ENCODE data around the gene ENTPD8. TPM values are rescaled to one million over a fixed set of nuclear protein-coding genes. Genes with fewer than 3 reads are reported as not detected.

ENTPD8 gene
- total RNA-seq, 1 donor from 2014 or later: 0.05 TPM

DNA sequence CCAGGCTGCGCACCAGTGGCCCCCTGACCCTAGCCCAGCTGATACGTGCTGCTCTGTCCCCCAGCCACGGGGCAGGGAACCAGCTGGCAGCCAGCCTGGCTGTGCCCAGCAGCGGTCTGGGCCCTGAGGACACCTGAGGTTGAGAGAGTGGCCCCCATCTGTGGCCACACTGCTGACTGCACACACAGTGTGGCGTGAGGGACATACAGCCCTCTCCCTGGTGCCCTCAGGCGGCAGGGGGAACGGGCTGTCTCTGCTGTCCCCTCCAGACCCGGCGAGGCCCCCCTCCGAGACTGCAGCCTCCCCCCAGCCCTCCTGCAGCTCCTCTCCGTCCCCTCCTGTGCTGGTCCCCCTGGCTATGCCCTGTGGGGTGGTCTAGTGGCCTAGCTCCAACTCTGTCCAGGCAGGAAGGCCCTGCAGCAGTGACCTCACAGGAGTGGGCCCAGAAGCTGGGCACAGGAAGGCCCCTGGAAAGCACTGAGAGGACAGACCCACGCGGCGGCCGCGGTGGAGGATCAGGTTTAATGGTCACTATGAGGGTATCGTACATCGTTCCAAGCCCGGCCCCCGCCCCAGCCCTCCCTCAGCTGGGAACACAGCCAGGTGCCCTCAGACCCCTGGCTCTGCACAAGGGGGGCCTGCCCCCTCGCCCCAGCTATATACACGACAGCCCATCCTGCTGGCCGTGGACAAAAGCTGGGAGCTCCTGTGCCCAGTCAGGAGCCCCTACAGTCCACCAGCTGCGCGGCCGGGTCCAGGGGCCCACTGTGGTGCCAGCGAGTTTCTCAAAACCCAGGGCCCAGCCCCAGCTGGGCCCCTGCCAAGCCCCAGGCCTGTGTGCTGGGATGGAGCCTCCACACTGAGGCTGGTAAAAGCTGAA is 6.8 kb upstream of the ENTPD8 start:
- DNase-seq (ENCODE audit: low read depth): no peak

DNA sequence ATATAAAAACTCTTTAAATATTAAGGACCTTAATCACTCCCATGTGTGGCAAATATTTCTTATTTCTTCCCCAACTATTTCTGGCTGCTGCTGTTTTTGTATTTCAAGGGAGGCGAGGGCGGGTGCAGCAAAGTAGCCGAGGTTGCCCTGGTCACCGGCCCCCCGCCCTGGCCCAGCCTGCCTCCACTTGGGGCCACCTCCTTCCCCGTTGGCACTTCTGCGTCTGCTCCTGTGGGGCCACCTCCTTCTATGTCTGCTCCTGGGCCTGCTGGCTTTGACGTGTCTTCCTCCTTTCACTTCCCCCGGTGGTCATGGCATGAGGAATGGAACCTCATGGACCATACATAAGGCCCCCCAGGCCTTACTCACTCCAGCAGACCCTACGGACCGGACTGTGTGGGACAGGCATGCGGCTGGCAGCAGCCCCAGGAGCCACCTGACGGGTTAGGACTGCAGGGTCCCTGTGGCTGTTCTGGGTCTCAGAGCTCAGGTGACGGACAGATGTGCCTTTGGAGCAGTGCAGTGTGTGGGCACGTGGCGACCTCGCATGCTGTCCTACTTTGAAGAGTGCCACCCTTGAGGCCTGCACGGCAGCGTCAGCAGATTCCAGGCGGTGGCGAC is 5.8 kb upstream of the ENTPD8 start:
- no peak for DNase-seq (ENCODE audit: low read depth)

DNA sequence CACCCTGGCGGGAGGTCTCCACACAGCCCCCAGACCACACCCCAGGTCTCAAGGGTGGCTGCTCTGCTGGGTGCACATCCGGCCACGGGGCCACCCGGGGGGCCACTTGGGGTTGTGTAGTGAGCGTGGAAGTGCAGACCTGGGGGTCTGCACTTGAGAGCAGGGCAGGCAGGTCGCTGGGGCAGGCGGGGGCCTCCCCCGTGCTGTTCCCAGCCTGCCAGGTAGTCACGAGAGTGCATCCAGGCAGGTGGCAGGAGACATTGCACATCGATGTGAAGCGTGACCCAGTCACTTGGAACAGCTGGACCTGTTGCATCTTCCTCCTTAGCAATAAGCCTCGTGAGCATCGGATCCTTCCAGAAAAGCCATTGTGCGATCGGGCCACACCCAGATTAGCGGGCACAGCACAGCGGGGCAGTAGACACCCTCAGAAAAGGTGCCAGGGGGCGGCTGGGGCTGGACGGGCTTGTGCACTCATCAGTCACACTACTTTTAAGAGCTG is 4.8 kb upstream of the ENTPD8 start:
- no peak for DNase-seq (ENCODE audit: low read depth)

DNA sequence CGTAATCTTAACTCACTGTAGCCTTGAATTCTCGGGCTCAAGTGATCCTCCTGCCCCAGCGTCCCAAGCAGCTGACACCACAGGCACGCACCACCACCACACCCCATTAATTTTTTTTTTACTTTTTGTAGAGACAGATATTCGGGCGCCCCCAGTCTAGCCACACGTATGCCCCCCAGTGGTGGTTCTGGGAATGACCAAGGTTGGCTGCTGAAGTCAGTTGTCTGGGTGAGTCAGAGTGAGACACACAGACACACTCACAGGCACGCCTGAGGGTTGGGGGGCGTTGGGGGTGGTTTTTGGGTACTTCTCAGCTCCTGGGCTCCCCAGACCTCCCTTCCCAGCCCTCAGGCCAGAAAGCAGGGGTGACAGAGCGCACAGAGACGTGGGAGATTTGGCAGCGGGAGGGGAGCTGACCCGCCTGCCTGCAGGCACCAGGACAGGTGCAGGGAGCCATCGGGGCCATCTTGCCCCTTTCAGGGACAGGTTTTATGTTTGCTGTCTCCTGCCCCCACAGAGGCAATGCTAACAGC is 4.2 kb upstream of the ENTPD8 start:
- DNase-seq (ENCODE audit: low read depth): peak; percentile 61

DNA sequence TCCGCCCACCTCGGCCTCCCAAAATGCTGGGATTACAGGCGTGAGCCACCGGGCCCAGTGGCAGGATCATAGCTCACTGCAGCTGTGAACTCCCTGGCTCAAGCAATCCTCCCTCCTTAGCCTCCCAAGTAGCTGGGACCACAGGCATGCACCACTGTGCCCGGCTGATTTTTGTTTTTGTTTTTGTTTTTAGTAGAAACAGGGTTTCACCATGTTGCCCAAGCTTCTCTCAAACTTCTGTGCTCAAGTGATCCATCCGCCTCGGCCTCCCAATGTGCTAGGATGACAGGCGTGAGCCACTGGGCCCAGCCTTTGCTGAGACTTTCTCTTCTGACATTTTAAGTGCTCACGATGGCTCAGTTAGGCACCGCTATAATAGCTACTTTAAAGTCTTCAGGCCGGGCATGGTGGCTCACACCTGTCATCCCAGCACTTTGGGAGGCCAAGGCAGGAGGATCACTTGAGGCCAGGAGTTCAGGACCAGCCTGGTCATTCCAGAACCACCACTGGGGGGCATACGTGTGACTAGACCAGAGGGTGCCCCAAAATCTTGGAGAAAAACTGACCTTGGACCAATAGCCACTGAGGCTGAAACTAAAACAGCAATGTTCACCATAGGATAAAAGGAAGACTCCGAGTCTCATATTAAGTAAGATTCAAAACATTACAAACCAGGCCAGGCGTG is 3.1 kb upstream of the ENTPD8 start:
- DNase-seq (ENCODE audit: low read depth): no peak

DNA sequence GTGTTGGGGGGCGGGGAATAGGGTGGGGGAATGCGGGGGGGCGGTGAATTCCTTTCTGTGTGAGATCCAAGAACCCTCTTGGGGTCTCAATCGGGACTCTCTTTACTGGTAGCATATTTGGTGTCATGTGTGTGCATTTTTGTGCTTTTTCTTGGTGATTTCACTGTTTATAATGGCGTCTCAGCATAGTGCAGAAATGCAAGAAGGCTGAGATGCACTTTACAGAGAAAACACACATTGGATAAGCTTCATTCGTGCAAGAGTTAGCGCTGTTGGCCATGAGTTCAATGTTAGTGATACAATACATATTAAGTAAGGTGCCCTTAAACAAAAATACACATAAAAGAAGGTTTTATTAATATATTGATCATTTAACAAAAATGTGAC is 771 bp upstream of the ENTPD8 start:
- DNase-seq (ENCODE audit: low read depth): no peak

DNA sequence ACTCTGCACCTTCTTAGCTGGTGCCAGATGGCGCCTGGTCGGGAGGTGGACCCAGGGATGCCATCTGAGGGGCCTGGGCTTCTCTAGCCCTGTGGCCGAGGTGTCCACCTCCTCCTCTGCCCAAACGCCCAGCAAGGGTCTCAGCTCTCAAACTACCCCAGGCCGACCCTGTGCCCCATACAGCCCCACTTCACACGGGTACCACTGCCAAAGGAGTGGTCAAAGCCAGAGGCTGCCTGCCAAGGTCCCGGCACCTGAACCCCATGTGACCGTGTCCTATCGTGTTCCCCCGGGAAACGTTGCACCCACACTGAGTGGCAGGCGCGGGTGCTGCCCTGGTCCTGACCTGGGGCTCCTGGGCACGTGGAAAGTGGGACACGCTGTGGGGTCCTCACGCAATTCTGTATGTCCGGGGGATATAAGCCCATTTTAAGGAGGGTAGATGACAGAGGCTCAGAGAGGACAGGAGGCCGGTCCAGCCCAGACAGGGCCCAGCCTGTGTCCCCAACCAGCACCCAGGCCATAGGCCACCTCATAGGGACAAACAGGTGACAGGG is 1.9 kb downstream of the ENTPD8 start:
- DNase-seq (ENCODE audit: low read depth): no peak

DNA sequence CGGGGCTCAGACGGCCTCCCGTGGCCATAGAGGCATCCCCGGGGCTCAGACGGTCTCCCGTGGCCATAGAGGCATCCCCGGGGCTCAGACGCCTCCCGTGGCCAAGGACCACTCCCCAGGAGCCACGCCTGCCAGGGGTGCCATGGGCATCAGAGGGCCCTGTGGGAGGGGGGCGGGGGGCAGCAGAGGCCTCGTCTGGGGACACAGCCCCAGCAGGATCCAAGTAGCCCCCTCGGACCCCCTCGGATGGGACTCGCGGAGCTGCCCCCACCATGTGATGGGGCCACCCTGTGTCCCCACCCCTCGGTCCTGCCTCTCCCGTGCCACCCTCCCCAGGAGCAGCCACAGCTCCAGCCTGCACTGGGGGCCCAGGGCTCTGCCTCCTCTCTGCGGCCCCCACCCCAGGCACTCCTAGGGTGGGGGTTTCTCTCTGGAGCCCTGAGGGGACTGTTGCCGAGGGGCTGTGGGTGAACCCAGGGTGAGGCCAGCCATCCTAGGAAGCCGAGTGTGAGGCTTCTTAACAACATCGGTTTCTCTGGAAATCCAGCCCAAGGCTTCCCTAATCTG is 2.5 kb downstream of the ENTPD8 start:
- DNase-seq (ENCODE audit: low read depth): no peak

DNA sequence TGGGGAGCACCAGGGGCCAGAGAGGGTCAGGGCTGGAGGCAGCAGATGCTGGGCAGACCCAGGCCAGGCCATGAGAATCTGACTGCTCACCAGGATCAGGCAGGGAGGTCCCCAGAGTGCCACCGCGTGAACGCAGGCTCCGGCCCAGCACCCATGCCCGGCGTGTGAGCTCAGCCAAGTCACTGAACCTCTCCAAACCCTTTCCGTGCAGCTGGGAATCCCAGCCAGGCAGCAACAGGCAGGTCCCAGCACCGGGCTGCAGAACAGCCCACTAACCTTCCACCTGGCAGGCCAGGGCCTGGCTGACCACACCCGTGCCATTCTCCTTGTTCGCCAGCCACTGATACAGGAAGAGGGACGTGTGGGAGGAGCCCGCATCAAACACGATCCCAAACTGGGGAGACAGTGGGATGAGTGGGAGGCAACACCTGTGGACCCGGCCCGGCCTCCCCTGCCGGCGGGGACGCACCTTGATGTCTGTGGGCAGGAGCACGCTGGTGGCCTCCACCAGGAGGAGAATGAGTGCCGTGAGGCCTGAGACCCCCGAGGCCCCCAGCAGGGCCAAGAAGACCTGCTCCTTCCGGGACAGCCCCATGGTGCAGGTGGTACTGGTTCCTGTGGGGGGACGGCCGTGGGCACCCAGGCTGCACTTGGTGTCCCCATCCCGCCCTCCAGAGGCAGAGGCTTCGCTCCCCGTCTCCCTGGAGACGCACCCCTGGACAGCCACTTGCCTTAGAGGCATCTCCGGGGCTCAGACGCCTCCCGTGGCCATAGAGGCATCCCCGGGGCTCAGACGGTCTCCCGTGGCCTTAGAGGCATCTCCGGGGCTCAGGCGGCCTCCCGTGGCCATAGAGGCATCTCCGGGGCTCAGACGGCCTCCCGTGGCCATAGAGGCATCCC is 3.2 kb downstream of the ENTPD8 start:
- no peak for DNase-seq (ENCODE audit: low read depth)

DNA sequence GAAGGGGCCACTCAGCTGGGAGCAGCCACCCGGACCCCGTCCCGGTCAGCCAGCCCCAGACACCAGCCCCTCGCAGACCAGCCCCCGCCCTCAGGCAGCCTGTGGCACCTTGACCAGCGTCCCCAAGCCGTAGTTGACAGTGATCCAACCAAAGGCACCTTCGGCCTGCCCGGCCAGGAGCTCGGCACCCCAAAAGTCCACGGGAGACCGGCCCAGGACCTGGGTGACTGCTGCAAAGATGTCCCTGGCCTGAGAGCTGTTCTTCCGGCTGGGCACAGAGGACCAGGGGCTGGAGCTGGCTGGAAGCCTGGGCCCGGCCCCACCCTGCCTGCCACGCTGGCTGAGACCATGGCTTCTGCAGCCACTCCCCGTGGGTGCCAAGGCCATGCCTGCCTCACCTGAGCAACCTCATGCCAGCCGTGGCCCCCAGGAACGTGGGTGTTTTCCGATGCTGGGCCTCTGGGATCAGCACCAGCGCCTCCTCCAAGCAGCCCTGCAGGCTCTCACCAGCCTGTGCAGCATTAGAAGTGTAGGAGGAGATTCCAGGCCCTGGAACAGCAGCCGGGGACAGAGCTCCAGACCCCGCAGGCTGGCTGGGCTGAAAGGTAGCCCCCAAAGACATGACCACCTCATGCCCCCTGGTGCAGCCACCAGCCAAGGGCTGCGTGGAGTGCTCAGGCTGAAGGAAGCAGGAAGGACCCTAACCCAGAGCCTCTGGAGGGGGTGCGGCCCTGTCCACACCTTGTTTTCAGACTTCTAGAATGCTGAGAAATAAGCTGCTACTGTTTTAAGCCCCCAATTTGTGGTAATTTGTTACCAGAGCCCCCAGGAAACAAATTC is 4.2 kb downstream of the ENTPD8 start:
- no peak for DNase-seq (ENCODE audit: low read depth)

DNA sequence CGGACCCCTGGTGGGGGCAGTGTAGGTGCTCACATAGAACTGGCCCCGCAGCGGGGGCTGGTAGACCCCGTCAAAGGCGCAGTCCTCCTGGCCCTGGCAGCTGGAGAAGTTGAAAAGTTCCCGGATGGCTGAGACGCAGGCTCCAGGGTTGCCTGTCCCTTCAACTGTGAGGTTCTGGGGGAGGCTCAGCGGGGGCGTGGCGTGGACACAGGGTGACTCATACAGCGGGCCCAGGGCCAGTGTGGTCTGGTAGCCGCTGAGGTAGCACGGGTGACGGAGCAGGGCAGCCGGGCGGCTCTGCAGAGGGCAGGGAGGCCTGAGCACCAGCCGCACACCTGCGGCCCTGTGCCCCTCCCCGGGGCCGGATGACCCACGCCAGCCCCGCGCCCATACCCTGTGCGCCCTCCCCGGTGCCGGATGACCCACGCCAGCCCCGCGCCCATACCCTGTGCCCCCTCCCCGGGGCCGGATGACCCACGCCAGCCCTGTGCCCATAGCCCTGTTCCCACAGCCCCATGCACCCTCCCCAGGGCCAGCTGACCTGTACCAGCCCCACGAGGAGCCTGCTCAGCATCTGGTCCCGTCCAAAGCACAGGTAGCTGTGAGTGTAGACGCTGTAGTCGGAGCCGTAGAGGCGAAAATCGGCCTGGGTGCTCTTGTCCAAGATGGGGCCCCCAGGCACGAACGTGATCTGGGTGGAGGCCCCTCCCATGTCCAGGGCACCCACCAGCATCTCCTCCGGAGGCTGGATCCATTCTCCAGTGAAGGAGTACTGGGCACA is 5.0 kb downstream of the ENTPD8 start:
- peak; percentile 85 for DNase-seq (ENCODE audit: low read depth)

DNA sequence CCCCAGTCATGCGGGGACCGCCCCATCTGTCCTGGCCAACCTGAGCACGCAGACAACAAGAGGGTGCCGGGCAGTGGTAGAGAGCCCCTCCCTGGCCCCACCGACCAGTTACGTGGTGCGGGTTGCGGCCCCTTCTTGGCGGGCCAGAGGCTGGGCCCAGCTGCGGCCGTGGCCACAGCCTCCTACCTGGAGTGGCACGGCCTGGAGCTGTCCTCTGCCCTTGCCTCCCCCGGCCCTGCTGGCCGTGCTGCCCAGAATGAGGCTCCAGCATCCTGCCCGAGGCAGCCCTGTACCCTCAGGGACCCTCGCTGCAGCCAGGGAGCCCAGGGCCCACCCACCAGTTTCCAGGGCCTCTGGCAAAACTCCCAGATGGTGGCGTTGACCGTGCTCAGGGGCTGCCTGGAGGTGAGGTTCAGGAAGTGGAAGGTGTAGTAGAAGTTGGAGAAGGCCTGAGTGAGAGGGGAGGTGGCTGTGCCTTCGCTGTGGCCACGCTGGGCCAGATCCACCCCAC is 5.7 kb downstream of the ENTPD8 start:
- DNase-seq (ENCODE audit: low read depth): no peak

DNA sequence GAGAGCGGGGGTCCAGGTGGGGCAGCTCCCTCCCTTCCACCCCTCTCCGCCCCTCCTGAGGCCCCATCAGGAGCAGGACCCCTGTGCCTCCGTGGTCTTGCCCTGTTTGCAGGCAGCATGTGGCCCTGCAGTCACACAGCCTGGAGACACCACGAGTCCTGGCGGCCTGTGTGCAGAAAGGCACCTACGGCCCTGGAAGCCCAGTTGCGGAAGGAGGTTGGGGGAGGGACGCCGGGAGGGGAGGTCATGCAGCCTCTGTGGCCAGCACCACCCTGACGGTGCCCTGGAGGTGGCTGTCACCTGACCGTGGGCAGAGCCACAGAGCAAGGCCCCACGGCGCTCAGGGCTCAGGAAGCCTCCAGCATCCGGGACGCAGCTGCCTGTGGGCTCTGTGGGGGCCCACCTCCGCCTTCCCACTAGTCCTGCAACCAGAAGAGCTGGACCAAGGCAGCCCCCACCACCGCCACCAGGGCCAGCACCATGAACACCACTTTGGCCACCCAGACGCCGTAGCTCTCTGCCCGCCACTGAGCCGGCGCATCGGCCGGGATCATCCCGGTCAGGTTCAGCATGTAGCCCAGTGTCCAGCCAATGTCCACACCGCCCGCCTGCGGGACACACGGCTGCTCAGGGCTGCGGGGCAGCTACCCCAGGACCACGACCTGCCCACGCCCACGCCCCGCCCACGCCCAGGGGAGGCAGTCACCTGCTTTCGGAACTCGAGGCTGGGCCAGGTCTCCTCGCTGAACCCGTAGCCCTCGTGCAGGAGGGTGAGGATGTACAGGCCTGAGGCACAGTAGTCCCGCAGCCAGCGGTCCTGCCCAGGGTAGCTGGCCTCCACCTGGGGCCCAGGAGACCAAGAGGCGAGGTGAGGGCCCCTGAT is 6.4 kb downstream of the ENTPD8 start:
- DNase-seq (ENCODE audit: low read depth): no peak

DNA sequence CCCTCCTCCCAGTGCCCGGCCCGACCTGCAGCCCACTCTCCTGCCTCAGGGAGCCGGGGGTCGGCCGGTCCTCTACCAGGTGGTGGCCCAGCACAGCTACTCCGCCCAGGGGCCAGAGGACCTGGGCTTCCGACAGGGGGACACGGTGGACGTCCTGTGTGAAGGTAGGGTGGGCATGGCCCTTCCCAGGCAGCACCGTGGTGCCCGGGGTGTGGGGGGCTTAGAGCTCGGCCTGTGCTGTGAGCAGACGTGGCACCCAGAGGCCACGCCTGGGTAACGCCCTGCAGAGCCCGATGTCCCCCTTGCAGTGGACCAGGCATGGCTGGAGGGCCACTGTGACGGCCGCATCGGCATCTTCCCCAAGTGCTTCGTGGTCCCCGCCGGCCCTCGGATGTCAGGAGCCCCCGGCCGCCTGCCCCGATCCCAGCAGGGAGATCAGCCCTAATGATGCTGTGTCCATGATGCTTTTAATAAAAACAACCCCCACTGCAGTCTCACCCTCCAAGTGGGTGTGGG is 7.2 kb downstream of the ENTPD8 start:
- no peak for DNase-seq (ENCODE audit: low read depth)

DNA sequence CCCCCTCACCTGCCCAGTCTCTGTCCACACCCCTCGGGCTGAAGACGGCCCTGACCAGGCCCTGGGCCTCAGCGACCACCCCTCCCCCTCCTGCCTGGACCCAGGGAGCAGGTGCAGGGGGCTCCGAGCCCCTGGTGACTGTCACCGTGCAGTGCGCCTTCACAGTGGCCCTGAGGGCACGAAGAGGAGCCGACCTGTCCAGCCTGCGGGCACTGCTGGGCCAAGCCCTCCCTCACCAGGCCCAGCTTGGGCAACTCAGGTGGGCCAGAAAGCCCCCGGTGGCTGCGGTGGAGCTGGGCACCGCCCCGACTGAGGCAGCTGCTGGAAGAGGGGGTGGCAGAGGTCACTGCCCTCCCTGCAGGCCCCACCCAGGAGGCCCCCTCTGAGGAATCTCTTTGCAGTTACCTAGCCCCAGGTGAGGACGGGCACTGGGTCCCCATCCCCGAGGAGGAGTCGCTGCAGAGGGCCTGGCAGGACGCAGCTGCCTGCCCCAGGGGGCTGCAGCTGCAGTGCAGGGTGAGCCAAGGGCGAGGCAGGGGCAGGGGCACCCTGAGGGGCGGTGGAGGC is 7.7 kb downstream of the ENTPD8 start:
- DNase-seq (ENCODE audit: low read depth): no peak

DNA sequence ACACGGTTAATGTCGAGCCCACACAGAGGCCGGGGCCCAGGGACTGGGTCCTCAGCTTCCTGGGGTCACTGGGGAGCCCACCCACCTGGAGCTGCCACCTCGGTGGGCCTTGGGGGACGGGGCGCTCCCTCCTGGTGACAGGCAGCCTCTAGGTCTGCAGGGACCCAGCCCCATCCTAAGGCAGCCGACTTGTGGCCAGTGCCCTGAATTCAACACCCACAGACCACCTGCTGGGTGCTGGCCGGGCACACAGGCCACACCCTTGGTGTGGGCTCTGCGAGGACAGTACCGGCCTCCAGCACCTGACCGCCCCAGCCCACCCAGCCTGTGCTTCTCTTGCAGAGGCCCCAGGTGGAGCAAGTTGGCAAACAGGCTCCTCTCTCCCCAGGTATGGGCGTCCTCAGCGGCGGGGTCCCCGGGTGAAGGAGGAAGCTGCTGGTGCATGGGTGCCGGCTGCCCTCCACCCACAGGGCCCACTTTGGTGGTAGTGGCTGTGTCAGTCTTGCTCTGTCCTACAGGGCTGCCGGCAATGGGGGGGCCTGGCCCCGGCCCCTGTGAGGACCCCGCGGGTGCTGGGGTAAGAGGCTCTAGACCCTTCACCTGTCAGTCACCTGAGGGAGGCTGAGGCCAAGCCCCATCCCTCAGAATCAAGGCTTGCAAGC is 8.3 kb downstream of the ENTPD8 start:
- no peak for DNase-seq (ENCODE audit: low read depth)

Data from renal cortical epithelial cell (primary cell).